Ectodermal cell (in vitro differentiated cells): ENCODE results near the gene RAB13.

ENCODE experiments used
- H3K27ac ChIP-seq: 2 replicates; pipeline ENCODE4 v1.7.0; 2013; ENCODE audit warnings: mild to moderate bottlenecking, low read depth, low read length; ENCODE audit not compliant: insufficient read depth, poor library complexity, severe bottlenecking
- H3K27me3 ChIP-seq: 2 replicates; pipeline ENCODE4 v1.7.0; 2013; ENCODE audit warnings: mild to moderate bottlenecking, low read length; ENCODE audit not compliant: insufficient read depth, control insufficient read depth, poor library complexity, severe bottlenecking
- H3K36me3 ChIP-seq: one replicate; pipeline ENCODE4 v1.7.0; 2013; ENCODE audit warnings: low read length; ENCODE audit not compliant: control insufficient read depth, insufficient read depth
- H3K4me1 ChIP-seq: one replicate; pipeline ENCODE4 v1.7.0; 2013; ENCODE audit warnings: low read length; ENCODE audit not compliant: control insufficient read depth, insufficient read depth
- H3K4me3 ChIP-seq: 2 replicates; pipeline ENCODE4 v1.7.0; 2013; ENCODE audit warnings: low read depth, low read length, control low read depth; ENCODE audit not compliant: insufficient read depth
- H3K9me3 ChIP-seq: 2 replicates; pipeline ENCODE4 v1.7.0; 2013; ENCODE audit warnings: mild to moderate bottlenecking, low read length, moderate library complexity; ENCODE audit not compliant: control insufficient read depth
- WGBS, 2 experiments: methylation state at CpG; one replicate each; pipeline ENCODE4 v1.1.7; 2013; ENCODE audit warnings: missing lambda C conversion rate in 2 of 2; 5-methylcytosine and 5-hydroxymethylcytosine counted together

Gene RAB13

DNA sequence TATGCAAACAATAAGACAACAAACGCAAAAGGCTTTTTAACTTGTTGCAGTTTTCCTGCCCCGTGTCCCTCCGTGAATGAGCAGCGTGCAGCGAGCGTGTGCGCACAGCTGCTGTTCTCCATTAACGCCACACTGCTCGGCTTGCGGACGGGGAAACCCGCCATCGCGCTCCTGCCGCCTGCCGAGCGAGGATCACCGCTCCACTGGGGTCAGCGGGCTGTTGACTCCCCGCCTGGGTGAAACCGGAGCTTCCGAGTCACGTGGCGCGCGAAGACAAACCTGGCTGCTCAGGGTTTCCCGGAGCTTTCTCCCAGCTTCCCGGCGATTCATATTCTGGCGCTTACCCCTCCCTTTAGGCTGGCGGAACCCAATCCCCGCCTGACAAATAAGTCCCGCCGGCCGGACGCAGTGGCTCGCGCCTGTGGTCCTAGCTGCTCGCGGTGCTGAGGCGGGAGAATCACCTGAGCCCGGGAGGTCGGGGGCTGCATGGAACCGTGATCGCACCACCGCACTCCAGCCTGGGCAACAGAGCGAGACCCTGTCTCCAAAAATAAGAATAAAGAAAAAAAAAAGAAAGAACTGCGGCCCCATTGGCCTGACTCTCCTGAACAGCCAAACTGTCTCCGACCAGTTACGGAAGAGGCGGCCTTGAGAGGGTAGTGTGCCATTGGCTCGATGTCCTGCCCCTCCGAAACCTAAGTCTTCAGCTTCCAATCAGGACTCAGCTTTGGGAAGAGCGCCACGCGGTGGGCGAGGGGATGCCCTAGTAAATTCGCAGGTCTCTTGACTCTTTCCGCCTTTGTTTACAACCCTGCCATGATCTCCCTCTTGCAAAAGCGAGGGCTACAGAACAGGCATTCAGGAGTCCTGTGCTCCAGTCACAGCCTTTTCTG lies 18.8 kb downstream of the RAB13 start, which contains the start of gene CREB3L4:
TSS of gene CREB3L4 (plus strand) at position 796 of the 893 bp plus-strand sequence. CDS start 624 bp downstream, outside the sequence.
- peaks cover 3% of the 10 kb centered on the region for H3K4me1 ChIP-seq
- H3K9me3 ChIP-seq = no peaks in the 10 kb centered on the region
- no peaks in the 10 kb centered on the region for H3K27me3 ChIP-seq
- H3K36me3 ChIP-seq = no peaks in the 10 kb centered on the region
- H3K4me3 ChIP-seq = peak within 1 kb of the TSS; percentile 62
- H3K27ac ChIP-seq = peak within 1 kb of the TSS; percentile 96
- WGBS, 2 experiments = 1% methylated on average over 60 of the region's 60 CpGs

DNA sequence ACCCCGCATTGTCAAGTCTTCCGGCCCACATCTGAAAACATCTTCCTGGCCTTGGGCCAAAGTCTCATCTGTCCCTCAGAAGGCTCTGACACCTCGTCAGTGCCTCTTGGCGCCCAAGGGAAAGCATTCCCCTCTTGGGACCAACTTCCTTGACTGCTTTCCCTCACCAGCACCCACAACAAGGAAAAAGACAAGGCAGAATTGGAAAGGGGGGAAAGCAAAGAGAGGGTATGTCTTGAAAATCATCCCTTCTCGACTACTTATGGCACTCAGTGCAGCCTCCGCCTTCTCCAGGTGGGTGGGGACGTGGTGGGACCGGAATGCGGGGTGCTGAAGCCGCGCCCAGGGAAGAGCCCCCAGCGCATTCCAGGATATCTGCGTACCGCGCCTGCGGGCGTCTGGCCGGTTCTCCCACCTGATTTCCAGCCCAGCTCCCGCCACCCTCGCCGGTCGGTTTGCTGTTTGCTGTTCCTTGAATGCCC lies 22.2 kb downstream of the RAB13 start:
- Histone ChIP-seq H3K4me1 (peaks cover 15% of the 10 kb centered on the region), H3K36me3 (peaks cover 17% of the 10 kb centered on the region), H3K9me3 (no peaks in the 10 kb centered on the region), H3K27me3 (no peaks in the 10 kb centered on the region), H3K27ac (peak overlapping the region; percentile 96), H3K4me3 (peak overlapping the region; percentile 83)
- WGBS, 2 experiments = 0 to 1% methylated on average over 22 of the region's 22 CpGs

DNA sequence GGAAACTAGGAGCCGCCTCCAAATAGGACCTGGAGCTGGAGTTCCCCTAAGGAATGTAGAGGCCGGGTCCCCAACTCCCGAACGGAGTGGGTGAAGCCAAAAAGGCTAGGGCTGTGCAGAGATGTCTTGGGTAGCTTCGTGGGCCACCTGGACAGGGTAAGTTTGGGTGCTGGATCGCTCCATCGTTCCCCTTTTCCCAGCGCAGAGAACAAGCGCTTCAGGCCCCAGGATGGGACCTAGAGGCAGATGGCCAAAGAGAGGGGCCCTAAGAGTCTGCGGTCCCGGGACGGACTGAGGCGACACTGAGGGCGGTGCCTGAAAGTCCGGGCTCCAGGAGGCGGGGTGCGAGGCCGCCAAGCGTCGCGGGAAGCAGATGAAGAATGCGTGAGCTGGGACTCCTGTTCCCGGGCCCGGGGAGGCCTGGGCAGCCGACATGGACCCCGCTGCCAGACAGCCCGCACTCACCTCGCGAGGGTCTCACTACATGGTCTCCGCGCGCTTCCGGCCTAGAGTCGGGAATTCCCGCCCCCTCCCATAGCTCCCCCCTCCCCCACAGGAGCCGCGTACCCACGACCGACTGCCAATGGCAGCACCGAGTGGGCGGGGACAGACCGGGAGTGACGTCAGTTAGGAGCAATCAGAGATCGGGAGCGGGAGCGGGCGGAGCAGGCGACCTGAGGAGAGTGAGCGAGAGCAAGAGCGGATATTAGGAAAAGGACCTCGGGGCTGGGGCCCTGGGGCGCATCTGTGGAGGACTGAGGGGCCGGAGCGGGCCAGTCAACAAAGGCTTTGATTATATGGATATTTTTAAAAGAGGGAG lies 22.9 kb downstream of the RAB13 start, which contains the start of gene SLC39A1:
TSS of gene SLC39A1 (minus strand) at position 508 of the 820 bp plus-strand sequence. CDS start 822 bp downstream, outside the sequence.
- no peaks in the 10 kb centered on the region for H3K27me3 ChIP-seq
- H3K9me3 ChIP-seq = no peaks in the 10 kb centered on the region
- peak within 1 kb of the TSS; percentile 83 for H3K4me3 ChIP-seq
- peak within 1 kb of the TSS; percentile 96 for H3K27ac ChIP-seq
- H3K36me3 ChIP-seq = peaks cover 17% of the 10 kb centered on the region
- WGBS, 2 experiments = 0 to 1% methylated on average over 54 of the region's 54 CpGs
- H3K4me1 ChIP-seq = peaks cover 15% of the 10 kb centered on the region

DNA sequence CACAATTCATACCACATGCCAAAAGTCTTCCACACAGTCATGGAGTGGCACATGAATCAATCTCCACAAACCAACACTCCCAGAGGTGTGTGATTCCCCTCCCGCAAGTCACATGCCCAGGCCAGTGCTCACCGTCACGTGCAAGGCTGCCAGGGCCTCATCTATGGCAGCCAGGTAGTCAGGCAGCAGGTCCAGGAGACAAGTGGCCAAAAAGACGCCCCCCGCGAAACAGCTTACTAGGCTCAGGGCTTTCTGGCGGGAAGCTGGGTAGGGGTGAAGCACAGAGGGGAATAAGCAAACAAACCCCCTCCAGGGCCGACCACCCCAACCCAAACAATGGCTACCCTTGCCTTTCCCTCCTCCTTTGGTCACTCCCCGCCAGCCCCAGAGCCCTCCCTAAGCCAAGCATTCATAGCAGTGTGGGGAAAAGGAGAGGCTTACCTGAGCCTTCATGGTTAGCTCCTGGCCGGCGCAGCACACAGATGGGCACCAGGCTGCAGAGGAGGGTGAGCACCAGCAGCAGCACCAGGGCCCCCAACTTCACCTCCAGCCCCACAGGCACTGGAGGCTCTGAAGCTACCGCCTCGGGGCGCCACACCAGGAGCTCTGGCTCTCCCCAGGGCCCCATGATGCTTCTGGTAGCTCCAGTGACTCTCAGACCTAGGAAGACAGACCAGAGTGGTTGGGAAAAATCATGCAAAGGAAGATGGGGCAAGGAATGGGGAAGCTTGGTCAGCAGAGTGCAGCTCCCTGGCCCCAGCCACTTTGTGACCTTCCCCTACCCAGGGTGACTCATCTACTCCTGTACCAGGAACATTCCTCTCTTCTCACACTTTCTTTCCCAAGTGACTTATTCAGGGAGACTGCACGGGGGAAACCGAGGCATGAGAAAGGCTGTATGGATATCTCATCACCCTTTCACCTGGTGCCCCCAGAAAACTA lies 23.8 kb downstream of the RAB13 start:
- H3K27ac ChIP-seq = no peak overlapping the region
- peaks cover 17% of the 10 kb centered on the region for H3K4me1 ChIP-seq
- H3K4me3 ChIP-seq = peak overlapping the region; percentile 83
- no peaks in the 10 kb centered on the region for H3K9me3 ChIP-seq
- 14 to 17% methylated on average over 16 of the region's 16 CpGs for WGBS, 2 experiments
- peaks cover 17% of the 10 kb centered on the region for H3K36me3 ChIP-seq
- no peaks in the 10 kb centered on the region for H3K27me3 ChIP-seq

DNA sequence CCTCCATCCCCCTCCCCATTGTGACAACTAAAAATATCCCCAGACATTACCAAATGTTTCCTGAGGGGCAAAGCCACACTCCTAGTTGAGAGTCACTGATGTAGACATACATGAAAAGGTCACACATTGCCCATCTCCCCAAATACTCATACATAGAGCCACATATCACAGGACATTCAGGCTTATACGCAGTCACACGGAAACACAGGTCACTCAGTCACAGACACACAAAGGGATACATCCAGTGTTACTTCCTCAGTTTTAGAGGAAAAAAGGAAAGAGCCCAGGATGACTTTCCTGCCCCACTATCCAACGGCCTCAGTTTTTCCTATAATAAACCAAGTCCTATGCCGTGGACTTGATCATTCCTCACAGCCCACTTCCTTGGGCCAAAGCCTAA lies 24.7 kb downstream of the RAB13 start:
- Histone ChIP-seq H3K27ac (no peak overlapping the region), H3K4me1 (peaks cover 25% of the 10 kb centered on the region), H3K9me3 (no peaks in the 10 kb centered on the region), H3K36me3 (peaks cover 17% of the 10 kb centered on the region), H3K4me3 (peak overlapping the region; percentile 83), H3K27me3 (no peaks in the 10 kb centered on the region)
- WGBS, 2 experiments = 85 to 87% methylated on average over 4 of the region's 4 CpGs

DNA sequence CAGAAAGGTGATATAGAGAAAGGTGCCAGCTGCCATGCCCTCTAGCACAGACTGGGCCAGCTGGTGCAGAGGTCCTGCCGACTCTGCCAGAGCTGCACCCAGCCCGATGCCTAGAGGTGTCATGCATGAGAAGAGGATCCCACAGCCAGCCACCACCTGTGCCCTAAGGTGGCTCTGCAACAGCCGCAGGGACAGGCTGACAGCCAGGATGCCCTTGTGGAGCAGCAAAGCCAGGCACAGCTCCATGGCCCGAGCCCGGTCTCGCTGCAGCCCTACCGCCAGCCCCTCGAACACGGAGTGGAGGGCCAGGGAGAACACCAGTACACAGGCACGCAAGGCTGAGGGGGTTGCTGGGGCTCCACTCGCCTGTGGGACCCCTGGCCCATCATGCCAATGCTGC lies 25.9 kb downstream of the RAB13 start:
- 95% methylated on average over 11 of the region's 11 CpGs for WGBS, 2 experiments
- Histone ChIP-seq H3K9me3 (no peaks in the 10 kb centered on the region), H3K4me3 (no peak overlapping the region), H3K27ac (no peak overlapping the region), H3K4me1 (peaks cover 26% of the 10 kb centered on the region), H3K27me3 (no peaks in the 10 kb centered on the region), H3K36me3 (peaks cover 17% of the 10 kb centered on the region)

DNA sequence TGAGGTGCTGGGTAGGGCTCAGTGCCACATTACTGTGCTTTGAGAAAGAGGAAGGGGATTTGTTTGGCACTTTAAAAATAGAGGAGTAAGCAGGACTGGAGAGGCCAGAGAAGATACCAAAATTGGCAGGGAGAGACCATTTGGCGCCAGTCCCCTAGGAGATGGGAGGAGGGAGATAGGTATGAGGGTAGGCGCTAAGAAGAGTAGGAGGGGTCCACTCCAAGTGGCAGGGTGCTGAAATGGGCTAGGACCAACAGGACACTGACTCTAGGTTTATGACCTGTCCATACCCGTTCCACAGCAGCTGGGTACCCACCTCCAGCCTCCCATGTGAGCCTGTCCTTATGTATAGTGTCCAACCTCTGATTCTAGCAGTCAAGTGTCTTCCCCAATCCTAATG lies 26.7 kb downstream of the RAB13 start:
- 87 to 88% methylated on average over 3 of the region's 3 CpGs for WGBS, 2 experiments
- H3K4me1 ChIP-seq = peaks cover 26% of the 10 kb centered on the region

DNA sequence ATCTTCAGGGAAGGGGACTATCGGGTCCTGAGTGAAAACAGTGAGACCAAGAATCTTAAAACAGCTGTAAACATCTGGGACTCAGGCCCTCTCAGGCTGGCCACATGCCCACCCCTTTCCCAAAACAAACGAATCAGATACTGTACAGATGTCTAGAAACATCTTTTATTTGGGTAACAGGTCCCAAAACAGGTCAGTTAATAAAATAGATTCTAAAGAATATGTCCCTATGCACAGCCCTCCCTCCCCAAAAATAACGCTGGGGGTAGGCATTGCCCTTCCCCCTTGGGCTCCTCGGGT lies 27.2 kb downstream of the RAB13 start:
- H3K27me3 ChIP-seq = no peaks in the 10 kb centered on the region
- WGBS, 2 experiments = 50 to 55% methylated on average over 4 of the region's 4 CpGs
- H3K36me3 ChIP-seq = peaks cover 17% of the 10 kb centered on the region
- peaks cover 26% of the 10 kb centered on the region for H3K4me1 ChIP-seq
- no peak overlapping the region for H3K4me3 ChIP-seq
- H3K27ac ChIP-seq = peak overlapping the region; percentile 73
- H3K9me3 ChIP-seq = no peaks in the 10 kb centered on the region

More for the DNA sequence above, 26.7 kb downstream of the RAB13 start:
- H3K27ac ChIP-seq = peak overlapping the region; percentile 73
- peaks cover 17% of the 10 kb centered on the region for H3K36me3 ChIP-seq
- H3K4me3 ChIP-seq = no peak overlapping the region
- no peaks in the 10 kb centered on the region for H3K9me3 ChIP-seq
- H3K27me3 ChIP-seq = no peaks in the 10 kb centered on the region

DNA sequence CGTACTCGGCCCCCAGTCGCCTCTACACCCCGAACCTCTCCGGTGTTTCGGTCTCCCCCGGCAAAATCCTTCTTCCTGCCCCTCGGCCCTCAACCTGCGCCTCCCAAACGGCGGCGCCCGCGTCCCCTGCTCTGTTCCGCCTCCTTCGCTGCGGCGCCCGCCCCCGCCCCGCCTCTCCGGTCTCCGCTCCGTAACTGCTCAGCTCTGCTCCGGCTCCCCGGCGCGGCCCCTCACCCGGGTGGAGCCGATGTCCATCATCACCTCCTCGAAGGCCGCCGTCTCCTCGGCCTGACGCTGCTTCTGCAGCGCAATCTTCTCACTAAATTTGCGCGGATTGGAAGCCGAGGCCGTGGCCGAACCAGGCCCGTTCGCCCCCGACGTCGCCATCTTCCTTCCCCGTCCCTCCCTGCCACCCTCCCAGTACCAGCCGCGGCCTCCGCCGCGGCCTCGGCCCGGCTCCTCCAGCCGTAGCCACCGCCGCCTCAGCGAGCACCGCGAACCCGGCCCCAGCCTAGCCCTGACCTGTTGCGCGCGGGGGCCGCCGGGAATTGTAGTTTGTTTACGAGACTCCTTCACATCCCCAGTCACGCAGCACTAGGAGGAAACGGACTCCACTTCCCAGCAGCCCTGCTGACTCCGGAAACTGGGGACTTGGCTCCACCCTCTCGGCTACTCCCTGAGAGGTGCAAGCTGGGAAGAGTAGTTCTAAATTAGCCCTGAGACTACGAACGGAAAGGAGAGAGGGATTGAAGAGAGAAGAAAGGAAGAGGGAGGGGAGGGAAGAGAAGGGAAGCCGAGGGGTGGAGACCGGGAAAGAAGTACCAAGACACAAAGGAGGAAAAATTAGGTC lies 27.8 kb downstream of the RAB13 start, which contains the start of gene CRTC2:
TSS of gene CRTC2 (minus strand) at position 502 of the 850 bp plus-strand sequence. CDS start at position 387, 115 bp downstream.
- Histone ChIP-seq H3K4me1 (peaks cover 26% of the 10 kb centered on the region), H3K27me3 (no peaks in the 10 kb centered on the region), H3K27ac (peak within 1 kb of the TSS; percentile 73), H3K9me3 (no peaks in the 10 kb centered on the region), H3K36me3 (peaks cover 20% of the 10 kb centered on the region), H3K4me3 (peak within 1 kb of the TSS; percentile 84)
- 0% methylated on average over 74 of the region's 75 CpGs for WGBS, 2 experiments
